Measurements from ENCODE around the gene ATXN2.
"Not testable (repeated sequence)": the region's sequence is repeated elsewhere in the genome, so short reads cannot be mapped to it uniquely, and the experiment has no call there.

ATXN2 gene, protein sequence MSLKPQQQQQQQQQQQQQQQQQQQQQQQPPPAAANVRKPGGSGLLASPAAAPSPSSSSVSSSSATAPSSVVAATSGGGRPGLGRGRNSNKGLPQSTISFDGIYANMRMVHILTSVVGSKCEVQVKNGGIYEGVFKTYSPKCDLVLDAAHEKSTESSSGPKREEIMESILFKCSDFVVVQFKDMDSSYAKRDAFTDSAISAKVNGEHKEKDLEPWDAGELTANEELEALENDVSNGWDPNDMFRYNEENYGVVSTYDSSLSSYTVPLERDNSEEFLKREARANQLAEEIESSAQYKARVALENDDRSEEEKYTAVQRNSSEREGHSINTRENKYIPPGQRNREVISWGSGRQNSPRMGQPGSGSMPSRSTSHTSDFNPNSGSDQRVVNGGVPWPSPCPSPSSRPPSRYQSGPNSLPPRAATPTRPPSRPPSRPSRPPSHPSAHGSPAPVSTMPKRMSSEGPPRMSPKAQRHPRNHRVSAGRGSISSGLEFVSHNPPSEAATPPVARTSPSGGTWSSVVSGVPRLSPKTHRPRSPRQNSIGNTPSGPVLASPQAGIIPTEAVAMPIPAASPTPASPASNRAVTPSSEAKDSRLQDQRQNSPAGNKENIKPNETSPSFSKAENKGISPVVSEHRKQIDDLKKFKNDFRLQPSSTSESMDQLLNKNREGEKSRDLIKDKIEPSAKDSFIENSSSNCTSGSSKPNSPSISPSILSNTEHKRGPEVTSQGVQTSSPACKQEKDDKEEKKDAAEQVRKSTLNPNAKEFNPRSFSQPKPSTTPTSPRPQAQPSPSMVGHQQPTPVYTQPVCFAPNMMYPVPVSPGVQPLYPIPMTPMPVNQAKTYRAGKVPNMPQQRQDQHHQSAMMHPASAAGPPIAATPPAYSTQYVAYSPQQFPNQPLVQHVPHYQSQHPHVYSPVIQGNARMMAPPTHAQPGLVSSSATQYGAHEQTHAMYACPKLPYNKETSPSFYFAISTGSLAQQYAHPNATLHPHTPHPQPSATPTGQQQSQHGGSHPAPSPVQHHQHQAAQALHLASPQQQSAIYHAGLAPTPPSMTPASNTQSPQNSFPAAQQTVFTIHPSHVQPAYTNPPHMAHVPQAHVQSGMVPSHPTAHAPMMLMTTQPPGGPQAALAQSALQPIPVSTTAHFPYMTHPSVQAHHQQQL

DNA sequence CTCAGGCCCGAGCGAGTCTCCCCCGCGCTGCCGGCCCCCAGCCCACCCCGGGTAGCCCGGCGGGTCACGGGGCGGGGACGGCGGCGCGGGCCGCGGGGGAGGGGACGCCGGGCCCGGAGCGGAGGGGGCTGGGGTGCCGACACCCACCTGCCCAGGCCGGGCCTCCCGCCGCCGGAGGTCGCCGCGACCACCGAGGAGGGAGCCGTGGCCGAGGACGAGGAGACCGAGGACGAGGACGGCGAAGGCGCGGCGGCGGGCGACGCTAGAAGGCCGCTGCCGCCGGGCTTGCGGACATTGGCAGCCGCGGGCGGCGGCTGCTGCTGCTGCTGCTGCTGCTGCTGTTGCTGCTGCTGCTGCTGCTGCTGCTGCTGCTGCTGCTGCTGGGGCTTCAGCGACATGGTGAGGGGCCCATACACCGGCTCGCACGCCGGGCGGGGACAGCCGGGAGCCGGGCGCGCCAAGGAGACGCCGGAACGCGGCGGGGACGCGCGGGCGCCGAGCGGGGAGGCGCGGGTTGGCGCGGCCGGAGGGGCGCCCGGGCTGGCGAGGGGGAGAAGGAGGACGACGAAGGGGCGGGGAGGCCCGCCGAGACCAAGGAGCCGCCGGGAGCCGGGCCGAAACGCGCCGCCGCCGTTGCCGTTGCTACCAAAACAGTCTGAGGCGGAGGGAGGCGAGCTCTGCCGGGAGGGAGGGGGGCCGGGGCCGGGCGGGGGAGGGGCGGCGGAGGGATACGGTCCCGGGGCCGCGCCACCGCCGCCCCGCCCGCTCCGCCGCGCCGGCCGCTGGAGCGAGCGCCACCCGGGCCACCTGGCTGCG is at the start of gene ATXN2:
ATXN2 (minus strand) TSS at position 679 of the 816 bp plus-strand sequence; CDS start at position 398, 281 bp downstream.
- DNase-seq (ENCODE audit: low read depth, low spot score), result peak; percentile 29

DNA sequence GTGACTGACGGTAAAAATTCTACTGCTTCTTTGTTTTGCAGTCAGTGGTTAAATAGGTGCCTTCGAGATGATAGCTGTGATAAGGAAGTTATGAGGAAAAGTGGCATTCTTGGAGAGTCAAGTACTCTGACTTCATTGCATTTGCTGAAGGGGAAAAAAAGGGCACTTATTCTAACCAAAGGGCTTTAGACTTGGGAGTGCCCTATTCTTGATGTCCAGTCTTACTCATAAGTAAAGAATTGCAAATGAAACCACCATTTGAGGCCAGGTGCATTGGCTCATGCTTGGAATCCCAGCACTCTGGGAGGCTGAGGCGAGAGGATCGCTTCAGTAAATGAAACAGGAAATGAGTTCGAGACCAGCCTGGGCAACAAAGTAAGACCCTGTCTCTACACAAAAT is 46.3 kb upstream of the ATXN2 start:
- DNase-seq (ENCODE audit: low read depth, low spot score), result no peak

DNA sequence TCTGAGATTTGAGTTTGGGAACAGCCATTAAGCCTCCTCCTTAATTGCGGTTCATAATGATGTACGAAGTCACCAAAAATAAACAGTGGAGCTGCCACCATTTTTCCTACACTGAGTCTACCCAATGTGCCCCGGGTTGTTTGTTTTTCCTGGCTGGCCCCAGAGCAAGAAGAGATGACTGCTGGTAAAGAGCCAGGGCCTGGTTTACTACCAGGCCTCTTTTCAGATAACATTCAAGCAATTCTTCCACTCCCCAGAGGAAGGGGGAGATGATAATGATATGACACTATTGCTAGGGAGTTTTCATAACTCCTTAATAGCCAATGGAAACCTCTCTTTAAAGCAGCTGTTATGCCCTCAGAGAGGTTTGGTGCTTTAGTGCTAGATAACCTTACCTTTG is 44.3 kb upstream of the ATXN2 start:
- no peak for DNase-seq (ENCODE audit: low read depth, low spot score)

DNA sequence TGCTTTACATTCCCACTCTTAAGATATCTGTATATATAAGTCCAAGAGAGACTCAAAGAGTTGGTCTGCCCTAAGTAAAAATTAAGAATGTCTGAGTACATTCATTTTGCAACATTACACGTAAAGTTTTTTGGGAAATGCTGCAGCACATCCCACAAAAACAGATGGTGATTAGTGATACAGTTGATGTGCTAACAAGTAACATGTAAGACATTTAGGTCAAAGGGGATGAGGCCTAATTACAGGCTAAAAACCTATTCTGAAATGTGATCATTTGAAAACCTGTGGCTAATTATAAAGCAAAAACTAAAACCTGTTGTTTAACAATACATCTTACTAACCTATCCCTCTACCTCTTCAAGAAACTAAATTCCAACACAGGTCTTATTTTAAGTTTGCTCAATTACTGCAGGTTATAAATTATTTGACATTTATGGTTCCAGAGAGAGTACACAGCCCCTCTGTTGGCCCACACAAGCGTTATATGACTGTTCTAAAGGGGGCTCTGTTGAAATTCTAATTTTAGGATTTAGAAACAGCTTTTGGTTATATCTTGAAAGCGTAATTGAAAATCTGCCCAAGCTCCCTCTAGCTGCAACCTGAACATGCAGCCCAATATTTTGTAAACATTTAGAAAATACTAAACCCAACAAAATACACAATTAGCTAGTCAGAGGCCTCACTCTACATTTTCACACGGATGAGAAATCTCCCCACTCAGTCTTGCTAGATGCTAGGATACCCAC is 43.7 kb upstream of the ATXN2 start:
- DNase-seq (ENCODE audit: low read depth, low spot score), result no peak

DNA sequence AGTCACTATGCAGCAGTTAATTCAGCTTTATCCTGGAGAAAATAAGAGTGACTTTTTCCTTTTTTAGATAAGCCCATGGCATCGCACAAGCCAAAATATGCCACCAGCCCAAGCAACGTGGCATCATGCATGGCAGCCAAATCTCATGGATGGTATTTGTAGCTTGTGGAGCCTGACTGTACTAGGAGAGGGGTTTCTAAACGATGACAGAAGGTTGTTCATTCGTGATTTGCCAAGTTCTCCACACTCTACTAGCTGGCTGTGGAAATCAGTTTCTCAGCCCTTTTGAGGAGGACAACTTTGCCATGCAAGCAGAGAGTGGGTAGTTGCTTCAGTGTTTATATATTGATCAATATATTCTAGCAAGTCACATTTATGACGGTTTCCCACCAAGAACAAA is 41.4 kb upstream of the ATXN2 start:
- no peak for DNase-seq (ENCODE audit: low read depth, low spot score)

DNA sequence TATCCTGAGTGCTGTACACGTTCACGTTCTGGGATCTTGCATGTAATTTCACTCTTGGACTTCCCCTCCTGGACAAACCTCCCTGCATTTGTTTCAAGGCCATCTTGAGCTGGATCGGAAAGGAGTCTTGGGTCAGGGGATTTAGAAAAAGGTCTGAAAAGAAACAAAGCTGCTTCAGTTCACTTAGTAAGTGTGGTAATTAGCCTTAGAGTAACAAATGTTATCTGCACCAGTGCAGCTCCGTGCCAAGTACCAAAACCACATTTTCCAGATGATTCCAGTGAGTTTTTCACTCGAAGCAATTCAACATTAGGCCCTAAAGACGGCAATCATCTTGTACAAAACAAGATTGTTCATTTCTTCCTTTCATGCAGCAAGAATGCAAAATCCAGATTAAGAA is 39.4 kb upstream of the ATXN2 start:
- DNase-seq (ENCODE audit: low read depth, low spot score), result no peak

DNA sequence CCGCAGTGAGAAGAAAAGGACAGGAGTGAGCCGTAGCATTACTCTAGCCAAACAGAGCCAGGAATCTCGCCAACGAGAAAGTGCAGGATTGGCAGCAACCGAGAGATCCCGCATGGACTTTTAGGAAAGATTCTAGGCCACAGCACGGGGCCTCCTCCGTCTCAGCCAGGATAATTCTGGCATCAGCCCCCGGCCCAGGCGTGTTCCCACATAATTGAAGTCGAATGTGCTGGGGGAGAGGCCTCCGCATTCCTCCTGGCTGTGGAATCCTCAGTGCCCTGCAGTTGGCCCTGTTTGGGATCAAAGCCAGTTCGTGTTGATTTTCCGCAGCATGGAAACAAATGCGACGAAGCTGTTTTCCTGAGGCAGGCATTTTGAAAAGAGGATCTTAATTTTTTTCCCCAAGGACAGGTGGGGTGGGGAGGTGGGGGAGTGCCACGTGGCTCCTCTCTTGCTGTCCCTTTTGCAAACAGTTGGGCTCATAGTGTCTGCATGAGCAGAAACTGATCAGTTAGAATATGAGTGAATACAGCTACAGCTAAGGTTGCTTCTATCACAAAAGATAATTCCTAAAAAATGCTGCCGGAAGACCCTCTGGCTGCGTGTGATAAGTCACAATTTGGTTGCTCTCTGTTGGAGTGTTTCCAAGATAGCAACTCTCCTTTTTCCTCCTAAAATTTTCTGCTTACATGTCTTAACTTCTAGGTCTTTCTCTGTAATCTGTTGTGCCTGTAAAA is 37.3 kb upstream of the ATXN2 start:
- peak; percentile 86 for DNase-seq (ENCODE audit: low read depth, low spot score)

DNA sequence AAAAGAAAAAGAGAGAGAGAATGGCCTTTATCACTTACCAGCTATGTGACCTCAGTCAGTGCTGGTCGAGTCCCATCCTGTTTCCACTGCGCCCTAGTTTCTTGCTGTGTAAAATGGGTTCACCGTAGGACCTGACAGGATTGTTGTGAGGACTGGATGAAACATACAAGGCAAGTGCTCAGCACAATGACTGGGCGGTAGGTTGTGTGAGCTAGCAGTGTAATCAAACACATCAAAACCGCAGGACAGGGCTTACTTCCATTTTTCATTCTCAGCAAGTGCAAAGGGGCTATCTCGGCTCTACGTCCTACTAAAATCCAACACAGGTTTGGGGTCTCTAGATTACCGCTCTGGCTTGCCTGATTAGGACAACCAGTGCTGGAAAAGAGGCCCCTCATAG is 36.4 kb upstream of the ATXN2 start:
- peak; percentile 6 for DNase-seq (ENCODE audit: low read depth, low spot score)

DNA sequence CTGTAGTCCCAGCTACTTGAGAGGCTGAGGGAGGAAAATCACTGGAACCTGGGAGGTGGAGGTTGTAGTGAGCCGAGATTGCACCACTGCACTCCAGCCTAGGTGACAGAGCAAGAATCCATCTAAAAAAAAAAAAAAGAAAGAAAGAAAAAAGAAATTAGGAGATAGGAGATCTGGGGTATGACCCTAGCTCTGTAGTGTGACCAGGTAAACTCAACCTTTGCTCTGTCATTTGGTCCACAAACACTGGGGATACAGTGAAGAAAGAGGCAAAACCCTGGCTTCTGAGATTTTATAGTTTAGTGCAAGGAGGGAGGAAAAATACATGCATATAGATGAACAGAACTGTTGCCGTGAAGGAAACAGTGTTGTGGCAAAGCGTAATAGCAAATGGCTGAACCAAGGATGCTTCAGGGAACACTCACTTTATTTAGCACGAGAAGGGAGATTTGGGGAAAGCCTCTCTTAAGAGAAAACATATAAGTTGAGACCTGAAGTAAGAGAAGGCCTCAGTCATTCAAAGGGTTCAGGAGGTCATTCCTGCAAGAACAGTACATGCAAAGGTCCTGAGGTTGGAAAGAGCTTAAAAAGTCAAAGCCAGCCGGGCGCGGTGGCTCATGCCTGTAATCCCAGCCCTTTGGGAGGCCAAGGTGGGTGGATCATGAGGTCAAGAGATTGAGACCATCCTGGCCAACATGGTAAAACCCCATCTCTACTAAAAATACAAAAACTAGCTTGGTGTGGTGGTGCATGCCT is 29.6 kb upstream of the ATXN2 start:
- DNase-seq (ENCODE audit: low read depth, low spot score), result no peak

DNA sequence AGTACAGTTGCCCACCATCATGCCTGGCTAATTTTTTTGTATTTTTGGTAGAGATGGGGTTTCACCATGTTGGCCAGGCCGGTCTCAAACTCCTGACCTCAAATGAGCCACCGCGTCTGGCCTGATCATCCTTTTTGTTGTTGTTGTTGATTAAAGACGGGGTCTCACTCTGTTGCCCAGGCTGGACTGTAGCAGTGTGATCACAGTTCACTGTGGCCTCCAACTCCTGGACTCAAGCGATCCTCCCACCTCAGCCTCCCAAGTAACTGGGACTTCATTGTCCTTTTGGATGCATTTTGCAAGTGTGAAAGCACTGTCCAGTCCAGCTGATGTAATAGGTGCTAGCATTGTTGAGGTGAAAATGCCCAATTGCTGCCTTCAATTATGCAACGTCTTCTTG is 27.1 kb upstream of the ATXN2 start:
- no peak for DNase-seq (ENCODE audit: low read depth, low spot score)

DNA sequence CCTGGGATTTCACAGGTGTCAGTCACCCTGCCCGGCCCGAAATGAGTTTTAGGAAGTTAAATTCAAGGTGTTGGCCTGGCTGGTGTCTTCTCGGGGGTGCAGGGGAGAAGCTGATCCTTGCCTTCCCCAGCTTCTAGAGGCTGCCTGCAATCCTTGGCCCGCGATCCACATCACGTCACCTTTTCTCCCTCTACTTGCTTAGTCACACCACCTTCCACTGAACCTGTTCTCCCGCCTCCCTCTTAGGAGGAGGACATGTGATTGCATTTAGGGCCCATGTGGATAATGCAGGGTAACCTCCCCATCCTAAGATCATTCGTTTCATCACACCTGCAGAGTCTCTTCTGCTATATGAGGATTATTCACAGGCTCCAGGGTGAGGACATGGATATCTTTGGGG is 25.4 kb upstream of the ATXN2 start:
- DNase-seq (ENCODE audit: low read depth, low spot score), result peak; percentile 34

DNA sequence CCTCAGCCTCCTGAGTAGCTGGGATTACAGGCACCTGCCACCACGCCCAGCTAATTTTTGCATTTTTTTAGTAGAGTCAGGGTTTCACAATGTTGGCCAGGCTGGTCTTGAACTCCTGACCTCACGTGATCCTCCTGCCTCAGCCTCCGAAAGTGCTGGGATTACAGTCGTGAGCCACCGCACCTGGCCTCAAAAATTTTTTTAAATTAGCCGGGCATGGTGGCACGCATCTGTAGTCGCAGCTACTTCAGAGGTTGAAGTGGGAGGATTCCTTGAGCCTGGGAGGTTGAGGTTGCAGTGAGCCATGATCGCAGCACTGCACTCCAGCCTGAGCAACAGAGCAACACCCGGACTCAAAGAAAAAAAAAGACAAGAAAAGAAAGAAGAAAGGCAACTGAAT is 18.7 kb upstream of the ATXN2 start:
- not testable (repeated sequence) for DNase-seq (ENCODE audit: low read depth, low spot score)

DNA sequence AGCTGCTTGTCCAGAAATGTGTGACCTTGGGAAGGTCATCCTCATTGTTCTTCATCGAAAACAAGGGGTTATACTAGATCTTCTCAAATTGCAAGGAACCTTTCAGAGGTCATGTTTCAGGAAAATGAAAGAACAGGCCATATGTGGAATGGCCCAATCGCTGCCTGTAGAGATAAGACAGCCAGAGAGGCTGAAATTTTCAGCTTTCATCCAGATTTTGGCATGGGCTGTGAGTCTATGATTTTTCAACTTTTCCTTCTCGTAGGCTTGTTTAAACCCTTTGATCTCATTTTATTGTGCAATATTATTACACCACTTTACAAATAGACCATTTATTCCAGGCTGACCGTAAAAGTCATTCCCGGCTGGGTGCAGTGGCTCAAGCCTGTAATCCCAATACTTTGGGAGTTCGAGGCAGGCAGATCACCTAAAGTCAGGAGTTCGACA is 17.1 kb upstream of the ATXN2 start:
- no peak for DNase-seq (ENCODE audit: low read depth, low spot score)

DNA sequence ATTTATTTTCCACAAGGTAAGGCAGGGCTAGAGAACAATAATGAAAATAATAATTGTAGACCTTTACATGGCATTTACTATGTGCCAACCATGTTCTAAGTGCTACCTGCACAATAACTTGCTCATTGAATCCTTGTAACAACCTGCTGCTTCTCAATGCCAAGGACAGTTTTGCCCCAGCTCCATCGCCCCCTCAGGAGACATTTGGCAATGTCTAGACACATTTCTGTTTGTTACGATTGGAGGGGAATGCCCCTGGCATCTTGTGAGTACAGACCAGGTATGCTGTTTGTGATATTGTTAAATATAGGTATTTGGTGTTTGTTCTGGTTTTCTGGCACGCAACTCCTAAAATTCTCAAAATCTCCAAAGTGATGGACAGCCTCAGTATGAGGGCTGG is 8.1 kb upstream of the ATXN2 start:
- no peak for DNase-seq (ENCODE audit: low read depth, low spot score)

DNA sequence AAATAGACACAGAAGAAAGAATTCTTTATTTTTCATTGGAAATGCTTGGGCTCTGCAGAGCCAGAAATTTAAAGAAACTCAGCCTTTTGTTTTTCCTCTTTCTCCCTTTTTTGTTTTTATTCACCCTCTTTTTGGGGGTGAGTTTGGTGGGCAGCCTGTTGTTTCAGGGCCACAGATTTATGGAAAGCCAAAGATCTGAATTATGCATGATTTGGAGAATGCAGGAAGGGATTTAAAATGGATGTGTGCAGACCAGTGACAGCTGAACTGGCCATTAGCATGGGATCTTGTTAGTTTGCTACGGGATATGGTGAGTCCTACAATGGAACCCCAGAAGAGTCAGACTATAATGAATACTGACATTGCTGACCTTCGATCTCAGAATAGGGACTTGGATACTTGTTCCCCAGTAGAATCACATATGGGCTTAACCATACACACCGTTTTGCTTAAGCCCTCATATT is 7.7 kb upstream of the ATXN2 start:
- DNase-seq (ENCODE audit: low read depth, low spot score), result no peak

DNA sequence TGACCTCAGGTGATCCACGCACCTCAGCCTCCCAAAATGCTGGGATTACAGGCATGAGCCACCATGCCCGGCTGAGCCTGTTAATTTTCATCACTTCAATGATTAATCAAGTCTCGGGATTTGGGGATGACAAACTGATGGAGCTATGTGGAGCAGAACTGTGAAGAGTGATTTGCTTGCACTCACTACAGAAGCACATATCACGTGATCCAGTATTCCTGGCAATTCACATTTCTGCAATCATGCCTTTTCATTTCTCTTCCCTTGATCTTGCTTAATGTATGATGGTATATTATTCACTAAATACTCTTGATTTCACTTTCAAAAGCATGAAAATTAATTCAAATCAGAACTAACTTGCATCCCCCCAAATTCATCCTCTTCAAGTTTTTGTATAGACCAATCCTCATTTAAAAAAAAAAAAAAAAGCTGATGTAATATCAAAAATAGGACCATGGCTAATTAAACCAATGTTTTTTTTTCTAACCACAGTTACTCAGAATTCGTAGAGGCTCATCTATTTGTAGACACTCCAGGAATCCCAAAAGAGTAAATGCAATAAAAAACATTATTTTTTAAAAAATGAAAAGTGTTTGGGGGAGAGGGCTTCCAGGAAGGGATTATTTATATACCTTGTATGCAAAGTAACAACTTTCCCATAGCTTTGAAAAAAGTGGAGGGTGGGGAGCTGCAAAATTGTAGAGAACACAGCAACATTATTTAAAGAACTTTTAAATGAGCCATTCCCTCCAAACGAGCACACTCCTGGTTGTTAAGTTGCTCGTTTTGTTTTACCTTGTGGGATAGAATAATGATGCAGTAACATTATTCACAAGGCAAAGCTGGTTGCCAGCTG is 7.0 kb upstream of the ATXN2 start:
- DNase-seq (ENCODE audit: low read depth, low spot score), result no peak

DNA sequence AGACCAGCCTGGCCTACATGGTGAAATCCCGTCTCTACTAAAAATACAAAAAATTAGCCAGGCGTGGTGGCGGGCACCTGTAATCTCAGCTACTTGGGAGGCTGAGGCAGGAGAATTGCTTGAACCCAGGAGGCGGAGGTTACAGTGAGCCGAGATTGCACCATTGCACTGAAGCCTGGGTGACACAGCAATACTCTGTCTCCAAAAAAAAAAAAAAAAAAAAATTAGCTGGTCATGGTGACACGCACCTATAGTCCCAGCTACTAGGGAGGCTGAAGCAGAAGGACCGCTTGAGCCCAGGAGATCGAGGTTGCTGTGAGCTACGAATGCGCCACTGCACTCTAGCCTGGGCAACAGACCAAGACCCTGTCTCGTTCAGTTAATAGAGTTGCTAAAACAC is 3.7 kb upstream of the ATXN2 start:
- DNase-seq (ENCODE audit: low read depth, low spot score), result not testable (repeated sequence)

DNA sequence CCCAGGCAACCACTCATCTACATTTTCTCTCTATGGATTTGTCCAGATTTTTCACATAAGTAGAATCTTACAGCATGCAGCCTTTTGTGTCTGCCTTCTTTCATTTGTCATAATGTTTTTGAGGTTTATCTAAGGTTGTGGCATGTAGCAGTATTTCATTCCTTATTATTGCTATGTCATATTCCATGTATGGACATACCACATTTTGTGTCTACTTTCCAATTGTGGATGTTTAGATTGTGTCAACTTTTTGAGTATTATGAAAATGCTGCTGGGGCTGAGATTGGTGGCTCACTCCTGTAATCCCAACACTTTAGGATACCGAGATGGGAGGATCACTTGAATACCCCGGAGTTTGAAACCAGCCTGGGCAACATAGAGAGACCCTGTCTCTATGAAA is 3.2 kb upstream of the ATXN2 start:
- DNase-seq (ENCODE audit: low read depth, low spot score), result no peak
